Stomach (tissue), 9 donors: Measurements from ENCODE around the gene KIZ. TPM values are rescaled to one million over a fixed set of nuclear protein-coding genes. Genes with fewer than 3 reads are reported as not detected.

ENCODE experiments used
- DNase-seq, 2 donors: peaks; one replicate each; pipeline versions ENCODE4 v3.0.0 to v3.0.0-alpha.2; 2013 to 2019
- H3K27ac ChIP-seq, 5 donors: fragments of 200-600 bp in 4 of 5; sonication (generic) in 4 of 5; one replicate each; pipeline ENCODE4 v1.5.1; 2013 to 2019; ENCODE audit warnings: mild to moderate bottlenecking in 1 of 5, moderate library complexity in 1 of 5
- H3K27me3 ChIP-seq, 3 donors: fragments of 200-600 bp; sonication (generic); one replicate each; pipeline ENCODE4 v1.5.1; 2017 to 2019; ENCODE audit warnings: mixed run types in 1 of 3
- H3K36me3 ChIP-seq, 4 donors: fragments of 200-600 bp; sonication (generic); 1 replicate in 3 of 4; 2 replicates in 1 of 4; pipeline ENCODE4 v1.5.1; 2016 to 2019
- H3K4me1 ChIP-seq, 4 donors: fragments of 200-600 bp; sonication (generic); one replicate each; pipeline ENCODE4 v1.5.1; 2016 to 2019
- H3K4me3 ChIP-seq, 4 donors: fragments of 200-600 bp; sonication (generic) in 3 of 4; one replicate each; pipeline ENCODE4 v1.5.1; 2016 to 2019; ENCODE audit warnings: mild to moderate bottlenecking in 1 of 4
- H3K9me3 ChIP-seq, 4 donors: fragments of 200-600 bp; sonication (generic); one replicate each; pipeline ENCODE4 v1.5.1; 2016 to 2019
- CTCF ChIP-seq, 7 experiments: fragments of 450-650 bp in 4 of 7; fragments of 200-600 bp in 3 of 7; sonication (generic) in 3 of 7; IDR thresholded peaks; one replicate each; pipeline ENCODE4 v1.5.1; 2016 to 2019; ENCODE audit warnings: antibody characterized with exemption in 7 of 7, control low read depth in 2 of 7, mild to moderate bottlenecking in 1 of 7
- EP300 ChIP-seq: sonication (generic); formaldehyde crosslinking; IDR thresholded peaks from one replicate; pipeline ENCODE4 v1.6.1; 2017; ENCODE audit warnings: antibody characterized with exemption
- POLR2A ChIP-seq, 4 donors: fragments of 450-650 bp; IDR thresholded peaks; one replicate each; pipeline ENCODE4 v1.6.1; 2016; ENCODE audit warnings: antibody characterized with exemption in 4 of 4, control low read depth in 2 of 4, mild to moderate bottlenecking in 1 of 4, moderate library complexity in 1 of 4
- POLR2AphosphoS5 ChIP-seq, 3 donors: sonication (generic); formaldehyde crosslinking; IDR thresholded peaks; one replicate each; pipeline ENCODE4 v1.6.1; 2016; ENCODE audit warnings: antibody characterized with exemption in 3 of 3
- WGBS, 5 donors: extraction: QIAGEN DNeasy Blood & Tissue Kit in 3 of 5; methylation state at CpG; one replicate each; pipeline versions ENCODE4 v1.1.5 to v1.1.7; 2013 to 2018; 5-methylcytosine and 5-hydroxymethylcytosine counted together
- intact Hi-C: fragments of 100-400 bp; cut with DNase I; formaldehyde crosslinking; loops from one replicate; pipeline ENCODE4 v1.15.1; 2023; ENCODE audit warnings: low total_unique reads
- polyA plus RNA-seq, 3 donors: library from polyadenylated mRNA; stranded (reverse); fragments of 200-250 nt; gene quantifications; one replicate each; pipeline ENCODE4 v1.2.3, GENCODE V29; 2013
- total RNA-seq, 5 donors: library from RNA; depleted of rRNA; stranded (reverse); fragments of >200 nt; gene quantifications; one replicate each; pipeline versions ENCODE4 v1.1.0 to v1.2.3, GENCODE V29; 2014 to 2016
- donor health status: healthy with polysubstance abuse.
- donor health status: Bipolar disorder and iron deficiency.
- donor health status: healthy.

KIZ gene
- total and polyA plus RNA-seq, 8 donors: 11.7 to 38.2 (median 15.1) TPM

- Histone ChIP-seq H3K27me3 (no peaks in the 10 kb centered on the region), H3K9me3 (no peaks in the 10 kb centered on the region), H3K4me3 (no peak overlapping the region), H3K36me3 (peaks cover 0 to 20% (median 10%) of the 10 kb centered on the region in 4 donors), H3K27ac (no peak overlapping the region), H3K4me1 (no peaks in the 10 kb centered on the region)
- 39 to 96% (median 76%) methylated on average over 2 of the region's 2 CpGs for WGBS, 5 donors
- no peak for DNase-seq
- intact Hi-C loops: no loop called here
- TF ChIP-seq POLR2A (IDR thresholded peaks at IDR 0.05) (no peak), CTCF (IDR thresholded peaks at IDR 0.05) (no peak)
Measured at GRCh38 chr20:21154692-21155091, 28.8 kb downstream of the KIZ start.

GRCh38 chr20:21155268-21155667, 29.4 kb downstream of the KIZ start:
- Histone ChIP-seq H3K27me3 (no peaks in the 10 kb centered on the region), H3K4me3 (no peak overlapping the region), H3K27ac (no peak overlapping the region), H3K36me3 (peaks cover 0 to 18% (median 9%) of the 10 kb centered on the region in 4 donors), H3K4me1 (no peaks in the 10 kb centered on the region), H3K9me3 (no peaks in the 10 kb centered on the region)
- 98 to 99% (median 98%) methylated on average over 5 of the region's 5 CpGs for WGBS, 5 donors
- intact Hi-C loops: no loop called here
- TF ChIP-seq POLR2AphosphoS5 (IDR thresholded peaks at IDR 0.05) (no peak), CTCF (IDR thresholded peaks at IDR 0.05) (no peak), POLR2A (IDR thresholded peaks at IDR 0.05) (no peak)
- DNase-seq: no peak

GRCh38 chr20:21156266-21156665, 30.4 kb downstream of the KIZ start:
- WGBS, 5 donors: 48 to 84% (median 52%) methylated on average over 1 of the region's 1 CpG
- no peak overlapping the region for H3K27ac ChIP-seq
- intact Hi-C loops: no loop called here

GRCh38 chr20:21157006-21157405, 31.1 kb downstream of the KIZ start:
- H3K27ac ChIP-seq: no peak overlapping the region
- intact Hi-C loops: no loop called here
- no peak overlapping the region for H3K4me3 ChIP-seq
- peaks cover 0 to 30% (median 13%) of the 10 kb centered on the region in 4 donors for H3K36me3 ChIP-seq
- DNase-seq: no peak
- TF ChIP-seq EP300: no peak
- TF ChIP-seq POLR2AphosphoS5 (IDR thresholded peaks at IDR 0.05): no peak
- no peak for TF ChIP-seq CTCF (IDR thresholded peaks at IDR 0.05)
- no peak for TF ChIP-seq POLR2A (IDR thresholded peaks at IDR 0.05)
- no peaks in the 10 kb centered on the region for H3K27me3 ChIP-seq
- WGBS, 5 donors: 85 to 96% (median 92%) methylated on average over 4 of the region's 4 CpGs
- no peaks in the 10 kb centered on the region for H3K4me1 ChIP-seq
- H3K9me3 ChIP-seq: no peaks in the 10 kb centered on the region

More at GRCh38 chr20:21156266-21156665, 30.4 kb downstream of the KIZ start:
- H3K27me3 ChIP-seq: no peaks in the 10 kb centered on the region
- H3K4me1 ChIP-seq: no peaks in the 10 kb centered on the region
- peaks cover 0 to 24% (median 8%) of the 10 kb centered on the region in 4 donors for H3K36me3 ChIP-seq
- TF ChIP-seq EP300 (no peak), POLR2AphosphoS5 (IDR thresholded peaks at IDR 0.05) (no peak), CTCF (IDR thresholded peaks at IDR 0.05) (no peak), POLR2A (IDR thresholded peaks at IDR 0.05) (no peak)
- no peak for DNase-seq
- H3K4me3 ChIP-seq: no peak overlapping the region
- H3K9me3 ChIP-seq: no peaks in the 10 kb centered on the region
